ENCODE results near the gene TSPAN14. TPM values are rescaled to one million over a fixed set of nuclear protein-coding genes. Genes with fewer than 3 reads are reported as not detected.
"Not testable (repeated sequence)": the region's sequence is repeated elsewhere in the genome, so short reads cannot be mapped to it uniquely, and the experiment has no call there.

Gene TSPAN14
- total and polyA plus RNA-seq, 10 of the 15 experiments (the other 5 are each of a cell fraction or from before 2014, with no cell fraction given), result 2.5 to 31.7 (median 17.9) TPM

DNA sequence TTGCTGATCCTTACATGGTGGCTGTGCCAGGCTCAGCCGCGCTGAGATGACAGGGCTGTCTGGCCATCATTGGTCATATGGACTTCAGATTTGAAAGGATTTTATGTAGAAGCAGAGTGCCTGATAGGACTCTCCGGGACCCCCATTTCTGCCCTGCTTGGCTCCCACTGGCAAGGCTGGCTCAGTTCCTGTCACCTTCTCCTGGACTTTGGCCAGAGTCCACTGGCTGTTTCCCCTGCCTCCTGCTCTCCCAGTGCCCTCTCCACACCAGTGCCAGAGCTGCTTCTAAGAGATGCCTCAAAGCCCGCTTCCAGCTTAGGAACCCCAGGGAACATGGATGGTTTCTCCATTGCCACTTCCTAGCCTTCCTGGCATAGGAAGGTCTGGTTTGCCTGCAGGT, 78.5 kb downstream of the TSPAN14 start:
- intact Hi-C loops (cut with micrococcal nuclease; ENCODE audit: unreplicated experiment) (no loop called here), in situ Hi-C loops (cut with MboI) (no loop called here)
- ChIA-PET RAD21 (ENCODE audit: unreplicated experiment) (no interaction called here), POLR2A (no interaction called here), SMC1A (ENCODE audit: uncharacterized antibody, unreplicated experiment) (no interaction called here), CTCF (interaction anchor here (0.9 to 1.0 kb wide), 2 partner anchors 27 to 99 kb away, joined by 3 read pairs; no protein-coding TSS in a partner anchor)
- no peaks in the 10 kb centered on the region; a peak in 1 of 4 replicates for H3K27me3 ChIP-seq (replicated peaks in 1 of 2; ENCODE audit: control insufficient read depth in 2 of 2, insufficient read depth in 2 of 2, low read length in 1 of 2)
- DNase-seq (ENCODE audit: low read depth, low spot score) (no peak), ATAC-seq (no peak), FAIRE-seq (no peak)
- no peaks in the 10 kb centered on the region for H4K20me1 ChIP-seq (ENCODE audit: control insufficient read depth, insufficient read depth)
- peaks cover 4% of the 10 kb centered on the region; the same call in 1 of the 2 replicates for H3K4me1 ChIP-seq (ENCODE audit: control insufficient read depth, insufficient read depth, low read length)
- no peak overlapping the region for H3K4me3 ChIP-seq
- H3K36me3 ChIP-seq (ENCODE audit: control insufficient read depth in 2 of 2, insufficient read depth in 2 of 2, low read length in 1 of 2), result no peaks in the 10 kb centered on the region
- no peak overlapping the region for H3K27ac ChIP-seq (ENCODE audit: control insufficient read depth, insufficient read depth)
- no peak overlapping the region for H3K4me2 ChIP-seq (ENCODE audit: control insufficient read depth, insufficient read depth)
- H2AFZ ChIP-seq (ENCODE audit: control insufficient read depth, low read depth, low read length), result no peak overlapping the region
- TF ChIP-seq ZBTB40 (IDR thresholded peaks at IDR 0.05; ENCODE audit: borderline replicate concordance), result no peak
- no peak for TF ChIP-seq TCF3 (IDR thresholded peaks at IDR 0.05; ENCODE audit: borderline replicate concordance, insufficient read depth, low read depth, low read length)
- no peak for TF ChIP-seq ZSCAN29 (IDR thresholded peaks at IDR 0.05)
- no peak for TF ChIP-seq USF1 (IDR thresholded peaks at IDR 0.05; ENCODE audit: borderline replicate concordance, extremely low read length, insufficient read depth, low read depth, low read length)
- no peak for TF ChIP-seq ZNF217 (IDR thresholded peaks at IDR 0.05)
- TF ChIP-seq, protein P1, sequence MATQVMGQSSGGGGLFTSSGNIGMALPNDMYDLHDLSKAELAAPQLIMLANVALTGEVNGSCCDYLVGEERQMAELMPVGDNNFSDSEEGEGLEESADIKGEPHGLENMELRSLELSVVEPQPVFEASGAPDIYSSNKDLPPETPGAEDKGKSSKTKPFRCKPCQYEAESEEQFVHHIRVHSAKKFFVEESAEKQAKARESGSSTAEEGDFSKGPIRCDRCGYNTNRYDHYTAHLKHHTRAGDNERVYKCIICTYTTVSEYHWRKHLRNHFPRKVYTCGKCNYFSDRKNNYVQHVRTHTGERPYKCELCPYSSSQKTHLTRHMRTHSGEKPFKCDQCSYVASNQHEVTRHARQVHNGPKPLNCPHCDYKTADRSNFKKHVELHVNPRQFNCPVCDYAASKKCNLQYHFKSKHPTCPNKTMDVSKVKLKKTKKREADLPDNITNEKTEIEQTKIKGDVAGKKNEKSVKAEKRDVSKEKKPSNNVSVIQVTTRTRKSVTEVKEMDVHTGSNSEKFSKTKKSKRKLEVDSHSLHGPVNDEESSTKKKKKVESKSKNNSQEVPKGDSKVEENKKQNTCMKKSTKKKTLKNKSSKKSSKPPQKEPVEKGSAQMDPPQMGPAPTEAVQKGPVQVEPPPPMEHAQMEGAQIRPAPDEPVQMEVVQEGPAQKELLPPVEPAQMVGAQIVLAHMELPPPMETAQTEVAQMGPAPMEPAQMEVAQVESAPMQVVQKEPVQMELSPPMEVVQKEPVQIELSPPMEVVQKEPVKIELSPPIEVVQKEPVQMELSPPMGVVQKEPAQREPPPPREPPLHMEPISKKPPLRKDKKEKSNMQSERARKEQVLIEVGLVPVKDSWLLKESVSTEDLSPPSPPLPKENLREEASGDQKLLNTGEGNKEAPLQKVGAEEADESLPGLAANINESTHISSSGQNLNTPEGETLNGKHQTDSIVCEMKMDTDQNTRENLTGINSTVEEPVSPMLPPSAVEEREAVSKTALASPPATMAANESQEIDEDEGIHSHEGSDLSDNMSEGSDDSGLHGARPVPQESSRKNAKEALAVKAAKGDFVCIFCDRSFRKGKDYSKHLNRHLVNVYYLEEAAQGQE (IDR thresholded peaks at IDR 0.05; ENCODE audit: low read depth, low read length), result no peak
- no peaks in the 10 kb centered on the region; the same call in 1 of the 2 replicates for H3K79me2 ChIP-seq (ENCODE audit: control insufficient read depth, insufficient read depth, low read length)
- no TSS peak for BruUV-seq (replicated peaks)
- no peaks in the 10 kb centered on the region for H3K9me3 ChIP-seq (replicated peaks; ENCODE audit: control insufficient read depth, insufficient read depth, low read length)
- no peak overlapping the region for H3K9ac ChIP-seq (ENCODE audit: control insufficient read depth, insufficient read depth, low read length)
- 96% methylated on average over 4 of the region's 4 CpGs for WGBS (ENCODE audit: insufficient coverage, insufficient replicate concordance, low lambda C conversion rate, missing lambda C conversion rate)

- SMC1A ChIA-PET (ENCODE audit: uncharacterized antibody, unreplicated experiment); POLR2A ChIA-PET; H3K4me3 ChIP-seq; FAIRE-seq; CTCF ChIA-PET; H3K9me3 ChIP-seq (replicated peaks; ENCODE audit: control insufficient read depth, insufficient read depth, low read length); H3K4me1 ChIP-seq (ENCODE audit: control insufficient read depth, insufficient read depth, low read length); H3K36me3 ChIP-seq (ENCODE audit: control insufficient read depth in 2 of 2, insufficient read depth in 2 of 2, low read length in 1 of 2); DNase-seq (ENCODE audit: low read depth, low spot score); H3K4me2 ChIP-seq (ENCODE audit: control insufficient read depth, insufficient read depth); BruUV-seq (replicated peaks); H3K27me3 ChIP-seq (replicated peaks in 1 of 2; ENCODE audit: control insufficient read depth in 2 of 2, insufficient read depth in 2 of 2, low read length in 1 of 2); in situ Hi-C loops (cut with MboI); H4K20me1 ChIP-seq (ENCODE audit: control insufficient read depth, insufficient read depth); ATAC-seq; H3K27ac ChIP-seq (ENCODE audit: control insufficient read depth, insufficient read depth); H2AFZ ChIP-seq (ENCODE audit: control insufficient read depth, low read depth, low read length); RAD21 ChIA-PET (ENCODE audit: unreplicated experiment); H3K9ac ChIP-seq (ENCODE audit: control insufficient read depth, insufficient read depth, low read length); H3K79me2 ChIP-seq (ENCODE audit: control insufficient read depth, insufficient read depth, low read length); intact Hi-C loops (cut with micrococcal nuclease; ENCODE audit: unreplicated experiment): not testable (repeated sequence)
- 100% methylated on average over 8 of the region's 25 CpGs for WGBS (ENCODE audit: insufficient coverage, insufficient replicate concordance, low lambda C conversion rate, missing lambda C conversion rate)
Observed at GRCh38 chr10:80534059-80534458, 79.9 kb downstream of the TSPAN14 start.
